T47D (cell line): ENCODE results near the gene APC.
A peak's percentile ranks its signal among the peaks of the same experiment; 100 is the strongest.

Experiments
- DNase-seq, 2 experiments: peaks; one replicate each; pipeline versions ENCODE4 v3.0.0 to v3.0.0-alpha.2; 2011 to 2012; ENCODE audit warnings: low read depth in 1 of 2, low spot score in 1 of 2
- JUND ChIP-seq: IDR thresholded peaks from 2 replicates; pipeline ENCODE4 v1.6.1; 2012; ENCODE audit warnings: low read depth
- in situ Hi-C: cut with HindIII; loops from 2 replicates; pipeline ENCODE4 v1.10.0; 2016; ENCODE audit warnings: low sequenced_read_pairs, low pct_unique_long_range_greater_than_20kb

APC gene

GRCh38 chr5:112737463-112738190 lies at the start of gene APC:
TSS of gene APC (plus strand) at chr5:112737885. CDS start at chr5:112754891, 17,006 bp downstream.
- no peak for TF ChIP-seq JUND
- in situ Hi-C loops, result no loop called here
- peak; percentile 74 to 89 for DNase-seq

DNA sequence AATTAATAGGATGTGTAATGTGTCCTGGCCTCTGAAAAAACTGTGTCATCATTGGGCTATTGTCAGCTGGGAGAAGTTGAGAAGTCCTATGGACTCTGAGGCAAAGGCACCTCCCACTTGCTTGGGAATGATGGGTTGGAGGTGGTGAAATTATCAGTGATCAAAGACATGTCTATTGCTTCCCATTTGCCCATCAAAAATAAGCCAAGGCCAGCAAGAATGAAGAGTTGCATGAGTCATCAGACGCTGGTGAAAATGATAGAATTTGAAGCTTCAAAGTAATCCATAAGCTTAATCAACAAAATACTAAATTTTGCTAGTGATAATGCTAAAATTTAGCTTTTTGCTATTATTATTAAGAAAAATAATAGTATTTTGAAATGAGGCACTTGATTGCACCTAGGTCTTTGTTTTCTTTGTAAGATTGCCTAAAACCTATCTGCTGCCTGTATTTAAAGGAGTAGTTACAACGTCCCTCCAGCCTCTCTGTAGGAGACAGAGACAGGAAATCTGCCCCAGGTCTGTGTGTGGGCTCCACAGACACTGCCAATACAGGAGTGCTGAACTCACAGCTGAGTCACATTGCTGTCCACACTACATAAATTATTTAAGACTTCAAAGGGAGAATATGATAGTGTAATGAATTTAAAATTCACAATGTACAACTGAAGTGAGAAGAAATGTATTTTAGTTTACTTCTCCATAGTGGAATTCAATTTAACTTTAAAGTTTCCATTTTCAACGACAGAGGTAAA lies 48.4 kb upstream of the APC start:
- in situ Hi-C loops, result no loop called here
- no peak for DNase-seq
- no peak for TF ChIP-seq JUND

DNA sequence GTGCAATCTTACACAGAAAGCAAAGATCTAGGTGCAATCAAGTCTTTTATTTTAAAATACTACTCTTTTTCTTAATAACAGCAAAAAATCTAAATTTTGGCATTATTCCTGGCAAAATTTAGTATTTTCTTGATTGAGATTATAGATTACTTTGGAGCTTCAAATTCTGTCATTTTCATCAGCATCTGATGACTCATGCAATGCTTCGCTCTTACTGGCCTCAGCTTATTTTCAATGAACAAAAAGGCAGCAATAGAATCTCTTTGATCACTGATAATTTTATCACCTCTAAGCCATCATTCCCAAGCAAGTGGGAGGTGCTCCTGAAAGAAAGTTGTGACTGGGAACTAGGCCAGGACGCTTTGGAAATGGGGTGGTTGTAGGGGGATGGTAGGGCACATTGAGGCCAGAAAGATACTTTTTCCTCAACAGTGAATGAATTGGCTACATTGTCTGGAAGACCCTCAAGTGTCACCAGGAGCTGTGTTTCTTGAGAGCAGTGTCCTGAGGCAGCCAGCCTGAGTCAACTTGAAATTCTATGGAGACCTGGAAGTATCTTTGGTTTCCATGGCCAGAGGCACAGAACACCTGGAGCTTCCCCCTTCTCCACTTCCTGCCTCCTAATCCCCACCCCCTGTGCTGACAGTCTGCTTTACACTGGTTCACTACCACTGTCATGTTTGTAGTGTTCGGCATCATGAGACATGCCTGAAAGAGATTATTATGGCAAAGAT lies 46.9 kb upstream of the APC start:
- no peak for TF ChIP-seq JUND
- no peak for DNase-seq
- in situ Hi-C loops, result no loop called here

DNA sequence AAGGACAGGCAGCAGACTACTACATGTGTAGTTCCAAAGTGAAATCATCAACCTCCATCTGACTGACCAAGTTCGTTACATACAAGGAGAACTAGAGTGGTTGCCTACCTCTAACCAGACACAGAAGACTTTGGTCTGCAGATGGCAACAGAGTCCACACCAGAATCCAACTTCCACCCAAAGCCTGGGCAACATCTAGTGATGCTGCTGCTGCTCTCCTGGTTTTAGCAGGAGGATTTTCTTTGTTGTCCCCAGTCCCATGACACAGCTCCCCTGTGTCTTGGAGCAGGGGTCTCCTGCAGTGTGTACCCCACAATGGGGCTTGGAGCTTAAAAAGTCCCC lies 46.4 kb upstream of the APC start:
- peak in 1 of 2 experiments; percentile 63 for DNase-seq
- no peak for TF ChIP-seq JUND
- in situ Hi-C loops, result no loop called here

DNA sequence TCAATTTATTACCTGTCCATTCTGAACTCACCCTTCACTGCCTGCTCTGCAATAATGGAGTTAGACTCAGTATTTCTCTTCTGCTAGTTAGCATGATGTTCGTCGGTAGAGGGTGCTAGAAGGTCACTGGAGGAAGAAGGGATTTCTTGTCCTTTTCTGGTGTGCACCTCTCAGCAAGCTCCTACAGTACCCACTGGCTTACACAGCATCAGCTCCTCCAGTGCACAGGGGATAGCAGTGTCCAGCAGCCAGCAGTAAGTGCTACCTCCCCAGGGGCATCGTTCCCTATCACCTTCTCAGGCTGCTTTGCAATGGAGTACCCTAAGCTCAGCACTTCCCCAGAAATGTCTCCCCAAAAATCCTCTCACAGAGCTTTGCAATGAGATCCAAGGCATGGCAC lies 45.9 kb upstream of the APC start:
- TF ChIP-seq JUND, result no peak
- in situ Hi-C loops, result no loop called here
- peak; percentile 31 to 86 for DNase-seq

DNA sequence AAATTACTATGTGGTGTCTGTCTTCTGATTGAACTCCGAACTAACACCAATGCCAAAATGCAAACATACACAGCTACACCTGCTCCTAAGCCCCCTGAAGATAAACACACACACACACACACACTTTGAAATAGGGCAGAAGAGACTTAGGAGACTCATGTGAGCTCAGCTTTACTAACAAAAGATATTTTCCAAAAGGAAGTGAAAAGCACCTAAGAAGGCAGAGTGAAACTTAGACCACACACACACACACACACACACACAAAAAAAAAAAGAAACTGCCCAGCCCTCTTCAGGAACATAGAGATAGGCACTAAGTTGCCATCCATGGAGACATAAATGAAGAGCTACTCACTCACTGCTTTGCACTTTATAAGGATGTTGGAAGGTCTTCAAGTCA lies 45.2 kb upstream of the APC start:
- in situ Hi-C loops, result no loop called here
- no peak for DNase-seq
- no peak for TF ChIP-seq JUND

- in situ Hi-C loops, result no loop called here
- no peak for DNase-seq
- TF ChIP-seq JUND, result no peak
These were observed 44.4 kb upstream of the APC start for GRCh38 chr5:112693301-112693700.

- TF ChIP-seq JUND, result no peak
- DNase-seq, result peak in 1 of 2 experiments; percentile 47
- in situ Hi-C loops, result no loop called here
These were observed 42.6 kb upstream of the APC start for GRCh38 chr5:112694853-112695709.

- no peak for DNase-seq
- in situ Hi-C loops, result no loop called here
- TF ChIP-seq JUND, result no peak
These were observed 40.9 kb upstream of the APC start for GRCh38 chr5:112696786-112697185.

DNA sequence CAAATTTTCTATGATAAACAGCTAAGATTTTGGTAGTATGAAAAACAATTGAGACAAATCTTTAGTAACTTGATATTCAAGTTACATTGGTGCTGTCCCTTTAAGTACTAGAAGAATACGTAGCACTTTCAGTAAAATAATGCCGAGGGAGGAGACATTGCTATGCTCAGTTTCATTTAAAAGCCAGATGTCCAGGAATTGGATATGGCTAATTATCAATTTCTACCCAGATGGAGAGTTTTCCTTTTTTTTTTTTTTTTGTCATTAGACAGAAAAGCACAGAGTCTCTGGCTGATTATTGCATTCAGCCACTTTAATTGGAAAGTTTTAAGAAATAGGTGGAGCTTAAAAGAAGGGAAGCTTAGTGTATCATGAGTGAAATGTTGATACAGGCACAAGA lies 40.4 kb upstream of the APC start:
- in situ Hi-C loops, result no loop called here
- TF ChIP-seq JUND, result no peak
- DNase-seq, result no peak

DNA sequence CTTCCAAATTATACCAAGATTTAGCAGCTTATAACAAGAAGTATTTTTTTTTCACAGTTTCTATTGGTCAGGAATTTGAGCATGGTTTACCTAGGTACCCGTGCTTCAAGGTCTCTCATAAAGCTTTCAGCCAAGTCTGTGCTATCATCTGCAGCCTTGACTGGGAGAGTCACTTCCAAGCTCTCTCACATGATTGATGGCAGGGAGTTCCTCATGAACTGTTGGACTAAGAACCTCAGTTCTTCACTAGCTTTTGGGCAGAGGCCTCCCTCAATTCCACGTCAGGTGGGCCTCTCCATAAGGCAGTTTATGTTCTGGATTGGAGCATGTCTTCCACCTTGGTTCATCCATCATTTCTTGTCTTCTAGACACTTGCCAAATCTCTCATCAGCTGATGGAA lies 39.9 kb upstream of the APC start:
- TF ChIP-seq JUND, result no peak
- DNase-seq, result no peak
- in situ Hi-C loops, result no loop called here

- in situ Hi-C loops, result no loop called here
- no peak for TF ChIP-seq JUND
- DNase-seq, result no peak
These were observed 33.5 kb upstream of the APC start for GRCh38 chr5:112703866-112704820.
